Activated CD4-positive, alpha-beta T cell treated with anti-CD3 and anti-CD28 coated beads, Interleukin-2, amount 10 ng/mL, durations not matched to agents 7 days and 5 days (primary cell): Measurements from ENCODE around the gene PLEKHA8. TPM values are rescaled to one million over a fixed set of nuclear protein-coding genes. Genes with fewer than 3 reads are reported as not detected.

ENCODE experiments used
- CTCF ChIA-PET: fragments of 350-600 bp; sonication (Branson Sonifier 250); formaldehyde crosslinking; loops from one replicate; lab custom pipeline; 2021; ENCODE audit warnings: antibody characterized with exemption; lab: Charles Lee
- POLR2A ChIA-PET: fragments of 350-600 bp; sonication (Branson Sonifier 250); formaldehyde crosslinking; loops from one replicate; lab custom pipeline; 2021; ENCODE audit warnings: antibody characterized with exemption; lab: Charles Lee
- DNase-seq: peaks from one replicate; pipeline ENCODE4 v3.0.0-alpha.2; 2020
- H3K27ac Mint-ChIP-seq: one replicate; pipeline ENCODE4 v1.8.0; 2021; ENCODE audit warnings: mild to moderate bottlenecking, moderate library complexity, mixed read lengths
- H3K27me3 Mint-ChIP-seq: one replicate; pipeline ENCODE4 v1.8.0; 2021; ENCODE audit warnings: mixed read lengths
- H3K36me3 Mint-ChIP-seq: one replicate; pipeline ENCODE4 v1.8.0; 2021; ENCODE audit warnings: low read depth, mixed read lengths
- H3K4me1 Mint-ChIP-seq: one replicate; pipeline ENCODE4 v1.8.0; 2021; ENCODE audit warnings: mixed read lengths
- H3K4me3 Mint-ChIP-seq: one replicate; pipeline ENCODE4 v1.8.0; 2021; ENCODE audit warnings: mild to moderate bottlenecking, moderate library complexity, mixed read lengths
- H3K9me3 Mint-ChIP-seq: one replicate; pipeline ENCODE4 v1.8.0; 2021; ENCODE audit warnings: mixed read lengths
- total RNA-seq, 2 experiments: library from RNA; stranded (reverse); gene quantifications; one replicate each; pipeline ENCODE4 v1.2.3, GENCODE V29; 2021

Gene PLEKHA8
- total RNA-seq, 2 experiments from 2014 or later: 5.2 to 6.3 TPM

- ChIA-PET CTCF (no interaction called here), POLR2A (no interaction called here)
- DNase-seq: no peak
- Mint-ChIP-seq H3K36me3 (no peaks in the 10 kb centered on the region), H3K27ac (no peak overlapping the region), H3K4me3 (no peak overlapping the region), H3K4me1 (no peaks in the 10 kb centered on the region), H3K27me3 (peaks cover 20% of the 10 kb centered on the region), H3K9me3 (no peaks in the 10 kb centered on the region)
These were observed 26.2 kb upstream of the PLEKHA8 start for GRCh38 chr7:30001998-30002397.

GRCh38 chr7:30003098-30003497 is 25.1 kb upstream of the PLEKHA8 start:
- no peaks in the 10 kb centered on the region for H3K36me3 Mint-ChIP-seq
- CTCF ChIA-PET: no interaction called here
- POLR2A ChIA-PET: no interaction called here

DNA sequence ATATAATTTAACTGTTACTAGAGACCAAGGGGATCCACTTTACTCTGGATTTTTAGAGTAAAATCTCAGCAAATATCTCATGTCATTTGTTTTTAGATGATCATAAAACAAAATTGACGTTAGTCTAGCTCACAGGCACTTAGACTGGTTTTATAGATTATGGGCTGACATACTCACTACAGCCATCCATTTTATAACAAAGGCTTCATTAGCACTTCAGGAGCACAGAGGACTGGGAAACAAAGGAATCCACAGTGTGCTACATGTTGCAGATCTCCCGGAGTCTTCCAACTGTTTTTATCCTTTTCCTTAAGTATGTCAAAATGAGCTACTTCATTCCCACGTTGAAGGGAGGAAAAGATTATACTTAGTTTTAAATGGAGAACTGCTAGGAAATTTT is 22.7 kb upstream of the PLEKHA8 start:
- POLR2A ChIA-PET: no interaction called here
- CTCF ChIA-PET: no interaction called here
- no peak overlapping the region for H3K4me3 Mint-ChIP-seq

More at GRCh38 chr7:30003098-30003497, 25.1 kb upstream of the PLEKHA8 start:
- peaks cover 16% of the 10 kb centered on the region for H3K27me3 Mint-ChIP-seq
- DNase-seq: no peak
- H3K9me3 Mint-ChIP-seq: no peaks in the 10 kb centered on the region
- H3K4me1 Mint-ChIP-seq: no peaks in the 10 kb centered on the region
- no peak overlapping the region for H3K4me3 Mint-ChIP-seq
- no peak overlapping the region for H3K27ac Mint-ChIP-seq

GRCh38 chr7:30010021-30010420 is 18.2 kb upstream of the PLEKHA8 start:
- H3K27me3 Mint-ChIP-seq: no peaks in the 10 kb centered on the region
- no peaks in the 10 kb centered on the region for H3K9me3 Mint-ChIP-seq
- H3K4me1 Mint-ChIP-seq: no peaks in the 10 kb centered on the region
- H3K4me3 Mint-ChIP-seq: no peak overlapping the region
- ChIA-PET CTCF (no interaction called here), POLR2A (no interaction called here)
- no peak for DNase-seq
- no peaks in the 10 kb centered on the region for H3K36me3 Mint-ChIP-seq
- no peak overlapping the region for H3K27ac Mint-ChIP-seq

More for the DNA sequence above, 22.7 kb upstream of the PLEKHA8 start:
- no peaks in the 10 kb centered on the region for H3K4me1 Mint-ChIP-seq
- H3K36me3 Mint-ChIP-seq: no peaks in the 10 kb centered on the region
- no peak overlapping the region for H3K27ac Mint-ChIP-seq
- H3K9me3 Mint-ChIP-seq: no peaks in the 10 kb centered on the region
- DNase-seq: no peak
- H3K27me3 Mint-ChIP-seq: peaks cover 8% of the 10 kb centered on the region

- Mint-ChIP-seq H3K4me1 (no peaks in the 10 kb centered on the region), H3K36me3 (no peaks in the 10 kb centered on the region), H3K9me3 (no peaks in the 10 kb centered on the region), H3K27ac (no peak overlapping the region), H3K27me3 (no peaks in the 10 kb centered on the region), H3K4me3 (no peak overlapping the region)
- no peak for DNase-seq
- CTCF ChIA-PET: no interaction called here
- POLR2A ChIA-PET: no interaction called here
These were observed 15.5 kb upstream of the PLEKHA8 start for GRCh38 chr7:30012757-30013156.

GRCh38 chr7:30018451-30018850 is 9.8 kb upstream of the PLEKHA8 start:
- DNase-seq: no peak
- H3K36me3 Mint-ChIP-seq: no peaks in the 10 kb centered on the region
- ChIA-PET CTCF (no interaction called here), POLR2A (no interaction called here)
- H3K4me1 Mint-ChIP-seq: peaks cover 5% of the 10 kb centered on the region
- no peak overlapping the region for H3K27ac Mint-ChIP-seq
- H3K27me3 Mint-ChIP-seq: no peaks in the 10 kb centered on the region
- H3K9me3 Mint-ChIP-seq: no peaks in the 10 kb centered on the region
- no peak overlapping the region for H3K4me3 Mint-ChIP-seq

DNA sequence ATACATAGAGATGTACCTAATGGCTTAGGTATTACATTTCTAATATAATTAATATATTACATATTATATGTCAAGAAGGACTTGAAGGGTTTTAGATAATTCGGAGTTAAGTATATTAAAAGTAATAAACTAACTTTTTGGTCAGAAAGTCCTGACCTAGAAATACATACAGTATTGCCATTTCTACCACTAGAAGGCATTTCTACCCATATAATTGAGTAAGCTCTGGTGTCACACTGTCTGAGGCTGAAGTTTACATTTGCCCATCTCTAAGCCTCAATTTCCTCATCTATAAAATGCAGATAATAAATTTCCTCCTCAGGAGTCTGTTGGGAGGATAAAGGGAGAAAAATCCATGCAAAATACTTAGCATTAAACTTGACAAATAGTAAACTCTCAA is 8.8 kb upstream of the PLEKHA8 start:
- H3K27me3 Mint-ChIP-seq: no peaks in the 10 kb centered on the region
- ChIA-PET CTCF (no interaction called here), POLR2A (no interaction called here)
- H3K27ac Mint-ChIP-seq: no peak overlapping the region
- DNase-seq: no peak
- no peaks in the 10 kb centered on the region for H3K9me3 Mint-ChIP-seq
- peaks cover 1% of the 10 kb centered on the region for H3K36me3 Mint-ChIP-seq
- no peak overlapping the region for H3K4me3 Mint-ChIP-seq
- peaks cover 11% of the 10 kb centered on the region for H3K4me1 Mint-ChIP-seq

GRCh38 chr7:30019960-30020359 is 8.3 kb upstream of the PLEKHA8 start:
- H3K9me3 Mint-ChIP-seq: no peaks in the 10 kb centered on the region
- POLR2A ChIA-PET: no interaction called here
- no peak overlapping the region for H3K4me3 Mint-ChIP-seq
- H3K36me3 Mint-ChIP-seq: peaks cover 1% of the 10 kb centered on the region
- CTCF ChIA-PET: no interaction called here
- DNase-seq: no peak
- H3K27ac Mint-ChIP-seq: no peak overlapping the region
- H3K4me1 Mint-ChIP-seq: peaks cover 14% of the 10 kb centered on the region
- H3K27me3 Mint-ChIP-seq: no peaks in the 10 kb centered on the region

DNA sequence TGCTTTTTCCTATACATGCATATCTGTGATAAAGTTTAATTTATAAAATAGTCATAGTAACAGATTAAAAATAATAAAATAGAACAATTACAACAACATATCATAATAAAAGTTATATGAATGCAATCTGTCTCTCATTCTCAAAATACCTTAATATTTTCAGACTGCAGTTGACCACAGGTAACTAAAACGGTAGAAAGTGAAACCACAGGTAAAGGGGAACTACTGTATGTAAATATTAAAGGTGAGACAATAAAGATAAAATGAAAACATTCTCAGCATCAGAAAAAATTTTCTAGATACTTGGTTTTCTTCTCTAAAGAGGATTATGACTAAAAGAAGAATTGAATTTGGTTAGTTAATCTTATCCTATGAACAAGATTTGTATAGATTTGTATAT is 7.7 kb upstream of the PLEKHA8 start:
- Mint-ChIP-seq H3K27me3 (no peaks in the 10 kb centered on the region), H3K4me3 (no peak overlapping the region), H3K27ac (no peak overlapping the region), H3K36me3 (peaks cover 1% of the 10 kb centered on the region), H3K4me1 (peaks cover 19% of the 10 kb centered on the region), H3K9me3 (no peaks in the 10 kb centered on the region)
- DNase-seq: no peak
- POLR2A ChIA-PET: no interaction called here
- CTCF ChIA-PET: no interaction called here

DNA sequence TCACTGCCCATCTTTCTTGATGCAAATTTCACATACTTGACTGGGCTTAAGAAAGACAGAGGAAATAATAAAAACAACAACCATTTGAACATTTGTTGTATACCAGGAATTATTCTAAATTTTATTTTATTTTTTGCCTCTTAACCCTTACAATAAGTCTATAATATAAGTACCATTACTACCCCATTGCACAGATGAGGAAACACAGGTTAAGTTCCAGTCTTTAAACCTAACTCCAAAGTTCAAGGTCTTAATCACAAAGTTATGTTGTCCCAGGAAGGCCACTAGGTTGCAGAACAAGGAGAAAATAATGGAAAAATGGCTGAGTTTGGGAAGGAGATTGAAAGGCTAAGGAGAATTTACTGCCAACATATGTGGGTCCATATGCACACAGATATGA is 5.2 kb upstream of the PLEKHA8 start:
- POLR2A ChIA-PET: no interaction called here
- DNase-seq: no peak
- Mint-ChIP-seq H3K4me1 (peaks cover 34% of the 10 kb centered on the region), H3K36me3 (peaks cover 1% of the 10 kb centered on the region), H3K9me3 (no peaks in the 10 kb centered on the region), H3K4me3 (no peak overlapping the region), H3K27ac (no peak overlapping the region), H3K27me3 (no peaks in the 10 kb centered on the region)
- CTCF ChIA-PET: no interaction called here

DNA sequence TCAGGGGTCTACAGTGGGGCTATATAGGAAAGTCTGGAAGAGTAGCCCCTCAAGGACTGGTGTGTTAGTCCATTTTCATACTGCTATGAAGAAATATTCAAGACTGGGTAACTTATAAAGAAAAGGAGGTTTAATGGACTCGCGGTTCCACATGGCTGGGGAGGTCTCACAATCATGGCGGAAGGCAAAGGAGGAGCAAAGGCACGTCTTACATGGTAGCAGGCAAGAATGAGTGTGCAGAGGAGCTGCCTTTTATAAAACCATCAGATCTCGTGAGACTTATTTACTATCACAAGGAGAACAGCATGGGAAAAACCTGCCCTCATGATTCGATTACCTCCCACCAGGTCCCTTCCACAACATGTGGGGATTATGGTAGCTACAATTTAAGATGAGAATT is 4.7 kb upstream of the PLEKHA8 start:
- CTCF ChIA-PET: interaction anchor here (0.7 kb wide), 1 partner anchor 1335 kb away, joined by 3 read pairs; no protein-coding TSS in a partner anchor
- no peak overlapping the region for H3K4me3 Mint-ChIP-seq
- no peaks in the 10 kb centered on the region for H3K9me3 Mint-ChIP-seq
- H3K36me3 Mint-ChIP-seq: peaks cover 1% of the 10 kb centered on the region
- H3K27me3 Mint-ChIP-seq: no peaks in the 10 kb centered on the region
- no peak for DNase-seq
- POLR2A ChIA-PET: no interaction called here
- peaks cover 34% of the 10 kb centered on the region for H3K4me1 Mint-ChIP-seq
- H3K27ac Mint-ChIP-seq: no peak overlapping the region

DNA sequence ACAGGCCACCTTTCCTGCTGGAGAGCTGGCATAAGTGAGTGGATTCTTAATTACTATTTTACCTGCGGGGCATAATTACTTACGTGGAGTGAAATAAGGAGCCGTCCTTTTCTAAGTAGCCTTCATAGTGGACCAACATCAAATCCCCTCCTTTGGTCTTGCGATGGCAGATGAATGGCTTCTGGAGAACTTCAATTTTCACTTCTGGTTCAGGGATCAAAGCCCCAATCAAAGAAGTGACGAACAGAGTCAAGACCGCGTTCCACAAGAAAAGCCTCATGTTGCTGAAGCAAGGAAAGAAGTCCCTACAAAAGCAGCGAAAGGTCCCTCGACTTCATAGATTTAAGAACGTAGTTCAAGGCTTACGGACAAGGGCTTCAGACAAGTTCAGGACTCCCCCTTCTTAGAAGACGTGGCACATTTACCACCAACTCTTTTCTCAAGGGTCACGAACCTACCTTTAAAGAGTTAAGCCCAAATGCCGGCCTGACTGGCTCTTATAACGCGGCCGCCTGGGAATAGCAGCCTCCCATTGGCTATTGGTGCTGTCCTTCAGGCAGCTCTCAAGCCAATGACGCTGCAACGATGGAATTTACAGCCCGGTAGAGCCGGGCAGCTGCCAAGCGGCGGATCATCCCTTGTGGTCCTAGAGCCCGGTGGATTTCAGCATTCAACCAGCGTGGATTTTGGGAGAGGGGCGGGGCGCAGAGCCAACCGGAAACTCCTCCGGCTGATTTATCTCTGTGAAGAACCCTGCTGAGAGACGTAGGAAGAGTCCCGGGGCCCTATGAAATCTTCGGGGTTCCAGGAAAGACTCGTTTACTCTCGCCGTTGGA is 1.8 kb upstream of the PLEKHA8 start, which contains the start of gene FKBP14:
FKBP14 (minus strand) TSS at position 474 of the 836 bp plus-strand sequence; CDS start at position 280, 194 bp downstream.
- POLR2A ChIA-PET: no interaction called here
- peaks cover 1% of the 10 kb centered on the region for H3K36me3 Mint-ChIP-seq

DNA sequence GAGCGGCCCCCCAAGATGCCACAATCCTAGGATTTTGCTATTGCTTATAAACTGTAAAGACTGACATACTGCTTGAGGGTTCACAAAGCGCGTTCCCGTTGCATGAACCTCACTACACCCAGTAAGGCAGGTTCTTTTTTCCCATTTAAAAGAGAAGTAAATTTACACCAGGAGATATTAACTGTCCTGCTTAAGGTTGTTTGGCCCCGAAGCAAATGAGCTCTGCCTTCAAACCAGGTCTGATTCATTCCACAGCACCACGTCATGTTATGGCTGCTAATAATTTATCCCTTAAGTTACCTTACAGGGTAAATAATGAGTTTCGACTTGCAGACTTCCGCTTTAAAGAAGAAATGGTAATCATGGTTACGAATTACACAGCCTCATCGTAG is 1.2 kb upstream of the PLEKHA8 start:
- peak; percentile 24 for DNase-seq
- CTCF ChIA-PET: interaction anchor here (1.4 kb wide), 1 partner anchor 35 kb away, joined by 3 read pairs; no protein-coding TSS in a partner anchor
- POLR2A ChIA-PET: no interaction called here
- no peak overlapping the region for H3K4me3 Mint-ChIP-seq
- H3K9me3 Mint-ChIP-seq: no peaks in the 10 kb centered on the region
- peaks cover 34% of the 10 kb centered on the region for H3K4me1 Mint-ChIP-seq
- H3K27ac Mint-ChIP-seq: peak overlapping the region; percentile 84
- peaks cover 1% of the 10 kb centered on the region for H3K36me3 Mint-ChIP-seq
- H3K27me3 Mint-ChIP-seq: no peaks in the 10 kb centered on the region

More for the DNA sequence above, 1.8 kb upstream of the PLEKHA8 start, which contains the start of gene FKBP14:
- peak within 1 kb of the TSS; percentile 84 for H3K27ac Mint-ChIP-seq
- CTCF ChIA-PET: interaction anchor here (1.4 kb wide), 1 partner anchor 35 kb away, joined by 3 read pairs; no protein-coding TSS in a partner anchor
- no peak within 1 kb of the TSS for H3K4me3 Mint-ChIP-seq
- H3K4me1 Mint-ChIP-seq: peaks cover 34% of the 10 kb centered on the region
- DNase-seq: peak; percentile 95
- H3K9me3 Mint-ChIP-seq: no peaks in the 10 kb centered on the region
- H3K27me3 Mint-ChIP-seq: no peaks in the 10 kb centered on the region
